GM12878 (cell line): ENCODE measurements around the gene SLC6A3.

Experiments
- BHLHE40 ChIP-seq, 2 experiments: fragments of 450-650 bp in 1 of 2; IDR thresholded peaks; 2 replicates each; pipeline ENCODE4 v1.6.1; 2011 to 2017; ENCODE audit warnings: low read depth in 2 of 2, borderline replicate concordance in 1 of 2, improper control_type of control experiment in 1 of 2, low read length in 1 of 2, mild to moderate bottlenecking in 1 of 2
- FOS ChIP-seq: IDR thresholded peaks from 3 replicates; pipeline ENCODE4 v1.6.1; 2011; ENCODE audit warnings: borderline replicate concordance; ENCODE audit not compliant: insufficient read length; ENCODE audit errors: extremely low read depth
- FOXK2 ChIP-seq: fragments of 450-650 bp; IDR thresholded peaks from 2 replicates; pipeline ENCODE4 v1.6.1; 2017; ENCODE audit warnings: mild to moderate bottlenecking, moderate library complexity
- KAT2A ChIP-seq: conservative IDR thresholded peaks from 2 replicates; pipeline ENCODE4 v1.6.1; 2011; ENCODE audit warnings: low read depth, low read length; ENCODE audit not compliant: control insufficient read depth
- LARP7 ChIP-seq: fragments of 450-650 bp; IDR thresholded peaks from 2 replicates; pipeline ENCODE4 v1.6.1; 2017; ENCODE audit warnings: mild to moderate bottlenecking
- NFXL1 ChIP-seq: fragments of 450-650 bp; IDR thresholded peaks from 2 replicates; pipeline ENCODE4 v1.6.1; 2017; ENCODE audit warnings: antibody characterized with exemption, mild to moderate bottlenecking, borderline replicate concordance
- PBX3 ChIP-seq: IDR thresholded peaks from 2 replicates; pipeline ENCODE4 v1.6.1; 2011; ENCODE audit warnings: mild to moderate bottlenecking, low read depth, low read length, moderate library complexity; ENCODE audit not compliant: insufficient replicate concordance
- POLR2A ChIP-seq: IDR thresholded peaks from 2 replicates; pipeline ENCODE4 v1.6.1; 2011; ENCODE audit warnings: low read depth, mild to moderate bottlenecking, low read length
- POLR2AphosphoS2 ChIP-seq: IDR thresholded peaks from 2 replicates; pipeline ENCODE4 v1.6.1; 2011; ENCODE audit warnings: low read depth, mild to moderate bottlenecking, low read length, improper control_type of control experiment, moderate library complexity
- SMAD1 ChIP-seq: fragments of 450-650 bp; IDR thresholded peaks from 2 replicates; pipeline ENCODE4 v1.6.1; 2018; ENCODE audit warnings: mild to moderate bottlenecking, low read depth; ENCODE audit not compliant: partially characterized antibody
- SUPT20H ChIP-seq: IDR thresholded peaks from 2 replicates; pipeline ENCODE4 v1.6.1; 2011; ENCODE audit warnings: low read depth, mild to moderate bottlenecking, low read length, moderate library complexity, borderline replicate concordance; ENCODE audit not compliant: control insufficient read depth
- TARDBP ChIP-seq: IDR thresholded peaks from 2 replicates; pipeline ENCODE4 v1.6.1; 2016; ENCODE audit warnings: borderline replicate concordance
- TF ChIP-seq, protein P1 (sequence below), 3 experiments: IDR thresholded peaks in 2 of 3; conservative IDR thresholded peaks in 1 of 3; 2 replicates each; pipeline ENCODE4 v1.5.1; 2011; ENCODE audit warnings: low read depth in 3 of 3, low read length in 3 of 3, mild to moderate bottlenecking in 3 of 3, control low read depth in 2 of 3, moderate library complexity in 2 of 3, inconsistent platforms in 1 of 3, mixed read lengths in 1 of 3; ENCODE audit not compliant: control insufficient read depth in 2 of 3, insufficient read depth in 1 of 3; ENCODE audit errors: extremely low read depth in 1 of 3

- TF ChIP-seq FOXK2 (no peak), POLR2AphosphoS2 (no peak), SUPT20H (no peak), PBX3 (no peak), FOS (no peak), NFXL1 (no peak), POLR2A (no peak), SMAD1 (no peak), LARP7 (no peak), BHLHE40 (IDR thresholded peaks at IDR 0.05; ENCODE audit: borderline replicate concordance in 1 of 2, low read depth in 2 of 2, low read length in 1 of 2) (no peak), KAT2A (no peak), TARDBP (no peak)
- TF ChIP-seq, protein P1, sequence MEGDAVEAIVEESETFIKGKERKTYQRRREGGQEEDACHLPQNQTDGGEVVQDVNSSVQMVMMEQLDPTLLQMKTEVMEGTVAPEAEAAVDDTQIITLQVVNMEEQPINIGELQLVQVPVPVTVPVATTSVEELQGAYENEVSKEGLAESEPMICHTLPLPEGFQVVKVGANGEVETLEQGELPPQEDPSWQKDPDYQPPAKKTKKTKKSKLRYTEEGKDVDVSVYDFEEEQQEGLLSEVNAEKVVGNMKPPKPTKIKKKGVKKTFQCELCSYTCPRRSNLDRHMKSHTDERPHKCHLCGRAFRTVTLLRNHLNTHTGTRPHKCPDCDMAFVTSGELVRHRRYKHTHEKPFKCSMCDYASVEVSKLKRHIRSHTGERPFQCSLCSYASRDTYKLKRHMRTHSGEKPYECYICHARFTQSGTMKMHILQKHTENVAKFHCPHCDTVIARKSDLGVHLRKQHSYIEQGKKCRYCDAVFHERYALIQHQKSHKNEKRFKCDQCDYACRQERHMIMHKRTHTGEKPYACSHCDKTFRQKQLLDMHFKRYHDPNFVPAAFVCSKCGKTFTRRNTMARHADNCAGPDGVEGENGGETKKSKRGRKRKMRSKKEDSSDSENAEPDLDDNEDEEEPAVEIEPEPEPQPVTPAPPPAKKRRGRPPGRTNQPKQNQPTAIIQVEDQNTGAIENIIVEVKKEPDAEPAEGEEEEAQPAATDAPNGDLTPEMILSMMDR (IDR thresholded peaks at IDR 0.05 in 2 of 3, conservative IDR thresholded peaks at IDR 0.05 in 1 of 3; ENCODE audit: control insufficient read depth in 2 of 3, extremely low read depth in 1 of 3, insufficient read depth in 1 of 3, low read depth in 3 of 3, low read length in 3 of 3), result no peak
These were observed 35.7 kb downstream of the SLC6A3 start for GRCh38 chr5:1409381-1410110.
